GM19099 (cell line): ENCODE data around the gene TOMM7.
A peak's percentile ranks its signal among the peaks of the same experiment; 100 is the strongest.

Experiments used
- POLR2A ChIP-seq: IDR thresholded peaks from 3 replicates; pipeline ENCODE4 v1.6.1; 2011; ENCODE audit warnings: low read depth; ENCODE audit not compliant: insufficient read length; ENCODE audit errors: extremely low read depth

TOMM7 gene

DNA sequence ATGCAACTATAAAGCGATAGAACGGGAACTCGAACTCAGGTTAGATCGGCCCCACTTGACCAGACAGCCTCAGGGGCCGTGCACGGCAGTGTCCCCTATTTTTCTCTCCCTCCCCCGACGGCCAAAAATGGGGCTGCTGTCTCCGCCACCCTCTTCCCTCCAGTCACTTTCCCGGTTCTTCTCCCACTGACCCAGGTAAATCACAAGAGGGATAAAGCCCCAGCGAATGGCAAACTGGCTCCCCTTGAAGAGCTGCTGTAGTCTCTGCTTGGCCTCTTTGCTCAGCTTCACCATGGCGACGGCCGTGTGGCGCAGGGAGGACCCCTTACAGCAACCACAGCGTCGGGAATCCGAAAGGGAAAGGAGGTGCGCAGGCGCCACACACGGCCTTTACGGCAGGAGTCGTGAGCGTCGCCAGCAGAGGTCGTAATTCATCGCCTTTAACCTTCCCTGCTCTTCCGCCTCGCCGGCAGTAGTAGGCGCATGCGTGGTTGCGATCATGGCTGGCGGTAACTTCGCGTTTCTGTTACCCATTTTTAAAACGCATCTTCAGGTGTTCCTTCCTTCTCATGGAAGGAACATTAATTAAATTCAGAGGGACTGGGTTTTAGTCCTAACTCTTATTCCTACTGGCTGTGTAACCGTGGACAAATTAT is at the start of gene TOMM7:
TSS of gene TOMM7 (minus strand) at position 364 of the 656 bp plus-strand sequence. CDS start at position 294, 70 bp downstream.
- TF ChIP-seq POLR2A: peak; percentile 83

GRCh38 chr7:22872096-22872807 is 49.6 kb upstream of the TOMM7 start:
- TF ChIP-seq POLR2A: peak; percentile 32

DNA sequence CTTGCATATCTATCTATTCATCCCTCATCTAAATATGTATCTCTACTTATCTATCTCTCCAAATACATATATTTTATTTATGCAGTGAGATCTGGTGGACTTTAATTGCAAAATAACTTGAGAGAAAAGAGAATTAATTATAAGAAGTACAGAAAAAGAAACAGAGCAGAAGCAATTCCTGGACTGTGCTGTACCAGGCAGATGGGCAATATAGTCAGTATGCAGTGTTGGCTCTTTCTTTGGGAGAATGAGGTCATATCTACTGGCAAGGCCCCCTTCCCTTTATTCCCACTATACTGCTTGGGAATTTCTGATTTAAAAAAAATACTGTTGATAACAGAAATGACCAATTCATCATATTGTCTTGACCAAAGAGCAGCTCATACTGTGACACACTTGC is 49.0 kb upstream of the TOMM7 start:
- TF ChIP-seq POLR2A: no peak

DNA sequence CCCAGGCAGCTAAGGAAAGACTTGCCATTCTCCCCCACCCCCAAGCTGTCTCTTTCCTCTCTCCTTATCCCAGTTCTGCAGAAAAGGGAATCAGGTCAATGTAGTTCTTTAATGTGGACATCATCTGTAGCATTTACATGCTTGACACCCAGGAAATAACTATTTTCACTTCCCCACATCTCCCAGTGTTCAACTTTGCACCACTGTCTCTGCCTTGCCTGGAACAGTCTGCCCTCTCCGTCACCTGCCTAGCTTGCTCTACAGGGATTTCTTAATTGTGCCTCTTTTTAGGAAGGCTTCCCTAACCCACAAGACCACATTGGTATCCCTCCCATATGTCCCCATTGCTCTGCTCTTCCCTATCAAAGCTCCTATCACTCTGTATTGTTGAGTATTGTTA is 45.9 kb upstream of the TOMM7 start:
- TF ChIP-seq POLR2A: no peak

DNA sequence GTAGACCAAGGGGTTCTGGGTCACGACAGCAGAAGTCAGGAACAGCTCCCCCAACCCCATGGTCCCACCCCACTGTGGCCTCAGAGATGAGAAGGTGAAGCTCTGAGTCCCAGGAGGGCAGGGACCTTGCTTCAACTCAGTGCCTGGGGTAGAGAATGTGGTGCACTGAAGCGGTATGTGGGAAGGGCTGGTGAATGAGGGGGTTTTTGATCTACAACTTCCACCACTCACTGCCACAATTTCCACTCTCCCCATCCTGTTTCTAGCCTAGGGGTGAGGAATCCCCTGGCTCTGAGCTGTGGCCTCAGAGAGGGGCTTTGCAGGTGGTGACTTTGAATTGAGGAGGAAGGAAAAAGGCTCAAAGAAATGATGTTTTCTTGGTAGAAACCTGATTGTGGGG is 44.9 kb upstream of the TOMM7 start:
- TF ChIP-seq POLR2A: no peak

DNA sequence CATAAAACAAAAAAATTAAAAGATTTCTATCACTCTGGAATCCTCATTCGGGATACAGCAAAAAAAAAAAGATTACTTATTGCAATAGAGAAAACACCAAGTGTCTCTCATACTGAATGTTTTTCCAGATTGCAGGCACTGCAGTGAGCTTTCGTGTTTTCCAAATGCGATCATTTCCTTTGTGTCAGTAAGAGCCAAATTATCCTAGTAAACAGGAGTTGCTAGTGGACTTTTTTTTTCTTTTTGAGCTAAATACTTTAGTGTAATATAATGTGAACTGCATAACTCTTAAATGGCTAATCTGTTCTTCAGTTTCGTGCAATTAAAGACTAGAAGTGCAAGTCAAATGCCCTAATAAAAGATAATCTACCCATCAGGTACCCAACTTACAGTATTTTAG is 44.4 kb upstream of the TOMM7 start:
- TF ChIP-seq POLR2A: no peak

GRCh38 chr7:22865602-22865960 is 42.9 kb upstream of the TOMM7 start:
- TF ChIP-seq POLR2A: no peak

- TF ChIP-seq POLR2A: no peak
These were observed 42.4 kb upstream of the TOMM7 start for GRCh38 chr7:22864855-22865601.

DNA sequence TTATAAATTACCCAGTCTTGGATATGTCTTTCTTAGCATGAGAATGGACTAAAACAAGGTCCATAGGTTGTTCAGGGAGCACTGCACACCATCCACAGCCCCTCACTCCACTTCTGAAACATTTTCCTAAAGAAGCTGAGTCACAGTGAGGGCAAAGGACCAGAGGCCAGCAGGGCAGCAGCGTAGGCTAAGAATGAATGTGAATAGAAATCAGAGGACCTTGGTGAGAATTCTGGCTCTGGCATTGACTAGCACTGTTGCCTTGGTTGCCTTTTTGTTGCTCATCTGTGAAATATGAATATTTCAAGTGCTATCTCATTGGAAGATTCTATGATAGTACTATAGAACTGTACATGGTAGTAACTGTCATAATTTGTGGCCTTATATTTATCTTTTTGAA is 41.7 kb upstream of the TOMM7 start:
- no peak for TF ChIP-seq POLR2A

DNA sequence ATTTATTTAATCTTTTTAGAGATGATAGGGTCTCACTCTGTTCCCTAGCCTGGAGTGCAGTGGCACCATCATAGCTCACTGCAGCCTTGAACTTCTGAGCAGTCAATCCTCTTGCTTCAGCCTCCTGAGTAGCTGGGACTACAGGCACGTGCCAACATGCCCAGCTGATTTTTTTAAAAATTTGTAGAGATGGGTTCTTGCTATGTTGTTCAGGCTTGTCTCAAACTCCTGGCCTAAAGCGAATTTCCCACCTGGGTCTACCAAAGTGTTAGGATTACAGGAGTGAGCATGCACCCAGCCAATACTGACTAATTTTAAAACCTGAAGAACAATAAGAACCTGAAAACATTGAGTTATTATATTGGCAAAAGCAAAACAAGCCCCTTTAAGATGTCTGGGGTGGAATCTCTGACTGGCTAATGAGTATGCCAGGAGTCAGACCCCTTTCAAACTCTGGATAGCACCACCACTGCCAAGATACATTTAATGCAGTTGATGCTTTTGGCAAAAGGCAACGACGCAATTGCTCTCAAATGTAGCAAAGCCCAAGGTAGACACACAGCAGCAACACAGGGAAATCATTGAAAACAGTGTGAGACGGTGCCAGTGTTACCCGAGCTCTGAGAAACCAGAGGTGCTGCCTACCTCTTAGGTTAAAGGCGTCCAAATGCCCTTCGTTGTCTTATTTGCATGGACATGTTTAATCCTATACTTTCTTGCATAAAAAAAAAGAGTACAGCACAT is 40.7 kb upstream of the TOMM7 start:
- no peak for TF ChIP-seq POLR2A

DNA sequence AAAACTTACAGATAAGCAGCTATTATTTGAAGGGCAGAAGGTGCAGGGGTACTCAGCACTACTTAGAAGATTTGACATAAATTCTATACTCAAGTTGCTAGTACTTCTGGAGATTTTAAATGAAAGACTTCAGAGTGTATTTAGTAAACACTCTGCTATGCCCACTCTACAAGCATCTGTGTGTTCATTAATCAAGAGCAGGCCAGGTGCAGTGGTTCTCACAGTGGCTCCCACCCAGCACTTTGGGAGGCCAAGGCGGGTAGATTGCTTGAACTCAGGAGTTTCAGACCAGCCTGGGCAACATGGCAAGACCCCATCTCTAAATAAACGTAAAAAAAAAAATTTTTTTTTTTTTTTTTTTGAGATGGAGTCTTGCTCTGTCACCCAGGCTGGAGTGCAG is 38.9 kb upstream of the TOMM7 start:
- TF ChIP-seq POLR2A: no peak

DNA sequence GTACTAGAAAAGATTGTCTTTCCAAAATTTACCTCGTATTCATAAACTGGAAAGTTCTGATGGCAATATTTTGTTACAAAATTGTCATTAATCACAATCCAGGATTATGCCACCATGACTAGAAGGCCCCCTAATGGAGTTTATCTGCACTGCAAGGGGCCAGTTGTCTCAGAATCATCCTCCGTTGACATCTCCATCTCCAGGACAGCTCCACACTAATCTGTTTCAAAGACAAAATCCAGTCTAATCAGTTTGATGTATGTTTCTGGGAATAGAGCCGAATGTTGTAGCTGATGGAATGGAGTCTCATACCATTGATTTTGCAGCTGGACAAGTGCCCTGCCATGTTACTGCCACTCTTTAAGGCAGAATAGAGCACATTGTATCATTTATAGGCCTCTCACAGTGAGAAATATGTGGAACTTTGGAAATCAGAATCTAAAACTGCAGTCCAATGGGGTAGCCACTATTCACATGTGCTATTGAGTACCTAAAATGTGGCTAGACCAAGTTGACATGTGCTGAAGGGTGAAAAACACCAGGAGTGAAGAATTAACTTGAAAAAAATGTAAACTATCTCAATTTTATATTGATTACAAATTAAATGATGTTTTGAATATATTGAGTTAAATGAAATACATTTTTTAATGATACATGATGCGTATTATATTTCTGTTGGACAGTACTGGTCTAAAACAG is 38.3 kb upstream of the TOMM7 start:
- peak; percentile 19 for TF ChIP-seq POLR2A

- no peak for TF ChIP-seq POLR2A
These were observed 37.7 kb upstream of the TOMM7 start for GRCh38 chr7:22860337-22860736.

- no peak for TF ChIP-seq POLR2A
These were observed 37.1 kb upstream of the TOMM7 start for GRCh38 chr7:22859641-22860290.
